ENCODE results near the gene STK10. TPM values are rescaled to one million over a fixed set of nuclear protein-coding genes. Genes with fewer than 3 reads are reported as not detected.

Gene STK10
- total RNA-seq, 4 donors from 2014 or later: 3.3 to 24.6 (median 13.4) TPM

- intact Hi-C loops (cut with DNase I; ENCODE audit: low total_unique reads): no loop called here
- no peaks in the 10 kb centered on the region for H3K4me1 ChIP-seq
- H3K27me3 ChIP-seq: no peaks in the 10 kb centered on the region
- H3K36me3 ChIP-seq: no peaks in the 10 kb centered on the region
- H3K4me3 ChIP-seq: no peak overlapping the region
- H3K27ac ChIP-seq: no peak overlapping the region
- no peak for DNase-seq
- no peaks in the 10 kb centered on the region for H3K9me3 ChIP-seq
- TF ChIP-seq POLR2A (IDR thresholded peaks at IDR 0.05): no peak
- no peak for TF ChIP-seq CTCF (IDR thresholded peaks at IDR 0.05)
These were observed 133.3 kb downstream of the STK10 start for GRCh38 chr5:172054611-172055153.

GRCh38 chr5:172052450-172053236, 135.4 kb downstream of the STK10 start:
- Histone ChIP-seq H3K4me1 (no peaks in the 10 kb centered on the region), H3K36me3 (no peaks in the 10 kb centered on the region), H3K27ac (no peak overlapping the region), H3K9me3 (no peaks in the 10 kb centered on the region), H3K4me3 (no peak overlapping the region), H3K27me3 (no peaks in the 10 kb centered on the region)
- TF ChIP-seq POLR2A (IDR thresholded peaks at IDR 0.05): no peak
- no peak for TF ChIP-seq CTCF (IDR thresholded peaks at IDR 0.05)
- peak in 1 of 2 donors; percentile 56 for DNase-seq
- intact Hi-C loops (cut with DNase I; ENCODE audit: low total_unique reads): no loop called here

DNA sequence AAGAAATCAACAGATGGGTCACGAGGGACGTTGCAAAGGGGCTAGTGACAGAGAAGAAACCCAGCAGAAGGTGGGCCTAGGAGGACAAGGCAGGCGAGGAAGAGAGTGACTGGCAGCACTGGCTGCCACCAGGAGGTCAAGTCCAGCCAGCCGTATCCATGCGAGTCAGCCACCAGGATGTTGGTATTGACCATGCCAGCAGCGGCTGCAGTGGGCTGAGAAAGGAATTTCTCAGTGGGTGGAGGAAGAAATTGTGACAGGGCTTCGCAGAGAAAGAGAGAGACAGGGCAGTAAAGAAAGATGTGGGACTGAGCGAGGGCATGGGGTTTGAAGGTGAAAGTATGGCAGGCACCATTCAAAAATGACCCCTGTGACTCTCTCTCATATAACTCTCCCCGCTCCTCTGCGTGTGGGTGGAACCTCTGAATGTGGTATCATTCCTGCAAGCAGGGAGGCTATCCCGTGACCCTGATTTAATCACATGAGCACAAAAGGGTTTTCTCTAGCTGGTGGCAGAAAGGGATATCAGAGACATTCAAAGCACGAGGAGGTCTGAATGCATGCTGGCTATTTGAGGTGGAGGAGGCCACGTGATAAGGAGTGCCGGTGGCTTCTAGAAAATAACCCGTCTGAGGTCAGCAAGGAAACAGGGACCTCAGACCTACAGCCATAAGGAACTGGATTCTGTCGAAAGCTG, 136.2 kb downstream of the STK10 start:
- intact Hi-C loops (cut with DNase I; ENCODE audit: low total_unique reads): no loop called here
- no peak overlapping the region for H3K27ac ChIP-seq

GRCh38 chr5:172050080-172050479, 137.9 kb downstream of the STK10 start:
- TF ChIP-seq CTCF (IDR thresholded peaks at IDR 0.05) (no peak), POLR2A (IDR thresholded peaks at IDR 0.05) (no peak)
- no peaks in the 10 kb centered on the region for H3K9me3 ChIP-seq
- no peak for DNase-seq
- no peak overlapping the region for H3K27ac ChIP-seq
- H3K27me3 ChIP-seq: no peaks in the 10 kb centered on the region
- no peaks in the 10 kb centered on the region for H3K36me3 ChIP-seq
- no peaks in the 10 kb centered on the region for H3K4me1 ChIP-seq
- intact Hi-C loops (cut with DNase I; ENCODE audit: low total_unique reads): no loop called here
- no peak overlapping the region for H3K4me3 ChIP-seq

More for the DNA sequence above, 136.2 kb downstream of the STK10 start:
- H3K27me3 ChIP-seq: no peaks in the 10 kb centered on the region
- no peak for DNase-seq
- no peaks in the 10 kb centered on the region for H3K36me3 ChIP-seq
- H3K4me3 ChIP-seq: no peak overlapping the region
- no peaks in the 10 kb centered on the region for H3K4me1 ChIP-seq
- no peaks in the 10 kb centered on the region for H3K9me3 ChIP-seq
- TF ChIP-seq CTCF (IDR thresholded peaks at IDR 0.05) (no peak), POLR2A (IDR thresholded peaks at IDR 0.05) (no peak)
